ENCODE data around the gene NTNG2. TPM values are rescaled to one million over a fixed set of nuclear protein-coding genes. Genes with fewer than 3 reads are reported as not detected.

The NTNG2 gene
- total and polyA plus RNA-seq, 10 of the 15 experiments (the other 5 are each of a cell fraction or from before 2014, with no cell fraction given), result 0.37 to 0.79 (median 0.45) TPM; not detected in 6

GRCh38 chr9:132237481-132237880 is 75.6 kb downstream of the NTNG2 start:
- no peak overlapping the region for H3K9ac ChIP-seq (ENCODE audit: control insufficient read depth, insufficient read depth, low read length)
- H3K36me3 ChIP-seq (ENCODE audit: control insufficient read depth in 2 of 2, insufficient read depth in 2 of 2, low read length in 1 of 2), result no peaks in the 10 kb centered on the region
- BruUV-seq (replicated peaks), result no TSS peak
- no peaks in the 10 kb centered on the region for H3K9me3 ChIP-seq (replicated peaks; ENCODE audit: control insufficient read depth, insufficient read depth, low read length)
- TF ChIP-seq ZNF592 (IDR thresholded peaks at IDR 0.05) (no peak), MTA2 (IDR thresholded peaks at IDR 0.05; ENCODE audit: low read depth) (no peak), JUND (IDR thresholded peaks at IDR 0.05; ENCODE audit: low read depth, low read length) (no peak), RBBP5 (conservative IDR thresholded peaks at IDR 0.05) (no peak), SIX5 (IDR thresholded peaks at IDR 0.05; ENCODE audit: low read depth, low read length, severe bottlenecking) (no peak), MEF2B (IDR thresholded peaks at IDR 0.05; ENCODE audit: partially characterized antibody, poor library complexity, severe bottlenecking) (no peak), STAT3 (IDR thresholded peaks at IDR 0.05; ENCODE audit: low read depth, low read length) (no peak), ATF7 (IDR thresholded peaks at IDR 0.05; ENCODE audit: low read depth) (no peak), STAT1 (conservative IDR thresholded peaks at IDR 0.05) (no peak), PKNOX1 (IDR thresholded peaks at IDR 0.05) (no peak), IRF4 (IDR thresholded peaks at IDR 0.05; ENCODE audit: low read depth, low read length) (no peak), E2F4 (IDR thresholded peaks at IDR 0.05; ENCODE audit: low read depth, low read length) (no peak)
- CTCF ChIA-PET, result interaction anchor here (0.9 to 8.3 kb wide), 4 partner anchors 14 to 480 kb away, joined by 3 to 155 read pairs (median 46); no protein-coding TSS in a partner anchor
- POLR2A ChIA-PET, result no interaction called here
- no peak for DNase-seq (ENCODE audit: low read depth, low spot score)
- no peak overlapping the region for H2AFZ ChIP-seq (ENCODE audit: control insufficient read depth, low read depth, low read length)
- RAD21 ChIA-PET (ENCODE audit: unreplicated experiment), result interaction anchor here (0.6 to 5.2 kb wide), 4 partner anchors 52 to 474 kb away, joined by 4 to 20 read pairs (median 6); no protein-coding TSS in a partner anchor
- no peak for FAIRE-seq
- intact Hi-C loops (cut with micrococcal nuclease; ENCODE audit: unreplicated experiment) (no loop called here), in situ Hi-C loops (cut with MboI) (loop anchor here (25.0 kb wide), 1 partner anchor 650 kb away; no protein-coding TSS in a partner anchor)
- peaks cover under 1% of the 10 kb centered on the region for H3K4me1 ChIP-seq (ENCODE audit: control insufficient read depth, insufficient read depth, low read length)
- no peaks in the 10 kb centered on the region for H3K27me3 ChIP-seq (replicated peaks in 1 of 2; ENCODE audit: control insufficient read depth in 2 of 2, insufficient read depth in 2 of 2, low read length in 1 of 2)
- H3K4me2 ChIP-seq (ENCODE audit: control insufficient read depth, insufficient read depth), result no peak overlapping the region
- SMC1A ChIA-PET (ENCODE audit: uncharacterized antibody, unreplicated experiment), result interaction anchor here (1.1 to 2.2 kb wide), 3 partner anchors 15 to 69 kb away, joined by 3 to 22 read pairs (median 3); no protein-coding TSS in a partner anchor
- WGBS (ENCODE audit: insufficient coverage, insufficient replicate concordance, low lambda C conversion rate, missing lambda C conversion rate), result 34% methylated on average over 9 of the region's 9 CpGs
- H3K27ac ChIP-seq (ENCODE audit: control insufficient read depth, insufficient read depth), result no peak overlapping the region
- no peak overlapping the region for H3K4me3 ChIP-seq
- no peak for ATAC-seq
- no peaks in the 10 kb centered on the region for H3K79me2 ChIP-seq (ENCODE audit: control insufficient read depth, insufficient read depth, low read length)
- no peaks in the 10 kb centered on the region for H4K20me1 ChIP-seq (ENCODE audit: control insufficient read depth, insufficient read depth)
